HepG2 (cell line): ENCODE measurements around the gene TRMT1L. TPM values are rescaled to one million over a fixed set of nuclear protein-coding genes. Genes with fewer than 3 reads are reported as not detected.
"Not testable (repeated sequence)": the region's sequence is repeated elsewhere in the genome, so short reads cannot be mapped to it uniquely, and the experiment has no call there.

Experiments used
- ATAC-seq: fragments of 200-7000 bp; cut with Tn5 transposase; 3 replicates; pipeline ENCODE4 v1.9.1; 2020; ENCODE audit warnings: mild to moderate bottlenecking, moderate library complexity
- BruUV-seq: library from RNA; stranded (reverse); fragments of 400-500 nt; replicated peaks from 2 replicates; lab custom pipeline; 2021; lab: Mats Ljungman, UMichigan
- CTCF ChIA-PET: fragments of 300-600 bp; formaldehyde crosslinking; extraction: SDS; loops from one replicate; lab custom pipeline; 2021; ENCODE audit warnings: low total read pairs, inconsistent platforms, low intra/inter-chr PET ratio; lab: Yijun Ruan, JAX
- POLR2A ChIA-PET: fragments of 350-600 bp; sonication (Branson Sonifier 250); formaldehyde crosslinking; loops from one replicate; lab custom pipeline; 2020; ENCODE audit warnings: antibody characterized with exemption, inconsistent platforms; lab: Yijun Ruan, JAX
- DNase-seq: peaks from one replicate; pipeline ENCODE4 v3.0.0-alpha.2; 2015; ENCODE audit warnings: low spot score
- FAIRE-seq: peaks from 3 replicates; lab custom pipeline; 2011; peaks lifted over from hg19 to GRCh38; lab: Jason Lieb, UNC
- H2AFZ ChIP-seq: one replicate; pipeline ENCODE4 v1.6.1; 2011; ENCODE audit warnings: low read length, inconsistent platforms
- H3K27ac ChIP-seq: fragments of 300-600 bp; 3 replicates; pipeline ENCODE4 v1.8.0; 2011; ENCODE audit warnings: mixed run types, mild to moderate bottlenecking, mixed read lengths, low read length, inconsistent platforms; ENCODE audit not compliant: insufficient read depth; ENCODE audit errors: extremely low read length
- H3K27me3 ChIP-seq, 2 experiments: fragments of 200-600 bp in 1 of 2; 2 replicates in 1 of 2; 3 replicates in 1 of 2; pipeline versions ENCODE4 v1.6.0 to v1.8.0; 2011; ENCODE audit warnings: low read length in 2 of 2, mild to moderate bottlenecking in 2 of 2, moderate library complexity in 2 of 2, inconsistent platforms in 1 of 2; ENCODE audit not compliant: insufficient read depth in 2 of 2, control insufficient read depth in 1 of 2
- H3K36me3 ChIP-seq, 2 experiments: fragments of 200-600 bp in 1 of 2; replicated peaks in 1 of 2; 2 replicates in 1 of 2; 3 replicates in 1 of 2; pipeline versions ENCODE4 v1.5.1 to v1.8.0; 2011; ENCODE audit warnings: low read length in 2 of 2, inconsistent platforms in 1 of 2; ENCODE audit not compliant: insufficient read depth in 2 of 2, control insufficient read depth in 1 of 2
- H3K4me1 ChIP-seq: 2 replicates; pipeline ENCODE4 v1.5.1; 2012; ENCODE audit warnings: low read length, inconsistent platforms; ENCODE audit not compliant: insufficient read depth
- H3K4me2 ChIP-seq: 2 replicates; pipeline ENCODE4 v1.6.0; 2011; ENCODE audit warnings: low read depth, low read length, inconsistent platforms
- H3K4me3 ChIP-seq, 3 experiments: fragments of 200-600 bp in 1 of 3; sonication (generic), shearing (Covaris generic) in 1 of 3; replicated peaks in 1 of 3; 2 replicates each; pipeline ENCODE4 v1.5.1; 2011 to 2016; ENCODE audit warnings: low read length in 3 of 3, inconsistent platforms in 2 of 3, low read depth in 2 of 3, mild to moderate bottlenecking in 2 of 3, control low read depth in 1 of 3, mixed read lengths in 1 of 3; ENCODE audit not compliant: insufficient read depth in 1 of 3
- H3K79me2 ChIP-seq: one replicate; pipeline ENCODE4 v1.6.1; 2011; ENCODE audit warnings: low read length, inconsistent platforms; ENCODE audit not compliant: insufficient read depth
- H3K9ac ChIP-seq: 2 replicates; pipeline ENCODE4 v1.6.0; 2011; ENCODE audit warnings: mild to moderate bottlenecking, low read depth, low read length, inconsistent platforms; ENCODE audit not compliant: insufficient read depth
- H3K9me3 ChIP-seq: 2 replicates; pipeline ENCODE4 v1.5.1; 2012; ENCODE audit warnings: mild to moderate bottlenecking, low read length
- H4K20me1 ChIP-seq: 2 replicates; pipeline ENCODE4 v1.6.0; 2011; ENCODE audit warnings: inconsistent platforms, mild to moderate bottlenecking, low read length, moderate library complexity; ENCODE audit not compliant: insufficient read depth
- ARID3A ChIP-seq: IDR thresholded peaks from 2 replicates; pipeline ENCODE4 v1.6.1; 2012; ENCODE audit warnings: low read depth, low read length, improper control_type of control experiment
- ARNTL ChIP-seq: sonication (generic); formaldehyde crosslinking; IDR thresholded peaks from 2 replicates; pipeline ENCODE4 v1.4.0; 2020; ENCODE audit warnings: mild to moderate bottlenecking, missing genetic modification reagents
- CBFB ChIP-seq: sonication (generic); formaldehyde crosslinking; IDR thresholded peaks from 2 replicates; pipeline ENCODE4 v1.4.0; 2020; ENCODE audit warnings: missing genetic modification reagents
- CENPX ChIP-seq: sonication (generic); formaldehyde crosslinking; IDR thresholded peaks from 2 replicates; pipeline ENCODE4 v1.9.0; 2021; ENCODE audit warnings: mild to moderate bottlenecking, missing genetic modification reagents, moderate library complexity
- CREBL2 ChIP-seq: sonication (generic); formaldehyde crosslinking; IDR thresholded peaks from 2 replicates; pipeline ENCODE4 v1.8.1; 2023; ENCODE audit warnings: missing genetic modification reagents, mild to moderate bottlenecking, borderline replicate concordance
- GATAD1 ChIP-seq: IDR thresholded peaks from 2 replicates; pipeline ENCODE4 v1.6.1; 2016; ENCODE audit warnings: missing genetic modification reagents, missing compliant biosample characterization
- MEIS2 ChIP-seq: sonication (generic); formaldehyde crosslinking; IDR thresholded peaks from 2 replicates; pipeline ENCODE4 v1.9.0; 2021; ENCODE audit warnings: mild to moderate bottlenecking, missing genetic modification reagents
- MTF1 ChIP-seq: sonication (generic); formaldehyde crosslinking; IDR thresholded peaks from 2 replicates; pipeline ENCODE4 v1.5.0; 2020; ENCODE audit warnings: missing genetic modification reagents
- NR2F1 ChIP-seq, 2 experiments: fragments of 450-650 bp in 1 of 2; formaldehyde crosslinking in 1 of 2; IDR thresholded peaks; 2 replicates each; pipeline versions ENCODE4 v1.5.0 to v1.6.1; 2016 to 2020; ENCODE audit warnings: mild to moderate bottlenecking in 1 of 2, missing compliant biosample characterization in 1 of 2, missing genetic modification reagents in 1 of 2, moderate library complexity in 1 of 2
- PLRG1 ChIP-seq: fragments of 450-650 bp; conservative IDR thresholded peaks from 2 replicates; pipeline ENCODE4 v1.6.1; 2016
- SP1 ChIP-seq, 2 experiments: fragments of 450-650 bp in 1 of 2; sonication (generic) in 1 of 2; formaldehyde crosslinking in 1 of 2; IDR thresholded peaks; 2 replicates each; pipeline versions ENCODE4 v1.4.0 to v1.6.1; 2016 to 2020; ENCODE audit warnings: missing genetic modification reagents in 1 of 2
- SRSF4 ChIP-seq: fragments of 200-400 bp; formaldehyde crosslinking; IDR thresholded peaks from one replicate; pipeline ENCODE4 v1.6.1; 2018; ENCODE audit warnings: mild to moderate bottlenecking, low read depth, low read length, moderate library complexity; ENCODE audit not compliant: poor library complexity, severe bottlenecking
- ZBTB39 ChIP-seq: sonication (generic); formaldehyde crosslinking; IDR thresholded peaks from 2 replicates; pipeline ENCODE4 v1.5.0; 2020; ENCODE audit warnings: missing genetic modification reagents
- ZNF326 ChIP-seq: sonication (generic); formaldehyde crosslinking; IDR thresholded peaks from 2 replicates; pipeline ENCODE4 v1.4.0; 2020; ENCODE audit warnings: missing genetic modification reagents, borderline replicate concordance
- ZNF33B ChIP-seq: sonication (generic); formaldehyde crosslinking; IDR thresholded peaks from 2 replicates; pipeline ENCODE4 v1.5.1; 2020; ENCODE audit warnings: mild to moderate bottlenecking, missing genetic modification reagents
- ZNF460 ChIP-seq: sonication (generic); formaldehyde crosslinking; IDR thresholded peaks from 2 replicates; pipeline ENCODE4 v1.5.1; 2020; ENCODE audit warnings: missing genetic modification reagents, mild to moderate bottlenecking, borderline replicate concordance
- WGBS: methylation state at CpG from one replicate; pipeline ENCODE4 v1.1.6; 2017; ENCODE audit warnings: low lambda C conversion rate; 5-methylcytosine and 5-hydroxymethylcytosine counted together
- in situ Hi-C: cut with HindIII; loops from 2 replicates; pipeline ENCODE4 v1.10.0; 2017; ENCODE audit warnings: low pct_unique_long_range_greater_than_20kb; ENCODE audit not compliant: extremely low pct_ligation_motif_present
- intact Hi-C: fragments of 100-400 bp; cut with micrococcal nuclease; formaldehyde crosslinking; loops from one replicate; pipeline ENCODE4 v1.10.0; 2022; ENCODE audit not compliant: unreplicated experiment
- polyA plus RNA-seq, 8 experiments: library from polyadenylated mRNA; depleted of rRNA in 3 of 8; stranded (reverse) in 7 of 8; unstranded in 1 of 8; fragments of >200 nt; fragmentation: Illumina TruSeq in 4 of 8; extraction: Trizol in 4 of 8; gene quantifications; 2 replicates each; pipeline versions ENCODE4 v1.2.1 to v1.2.3, GENCODE V29; 2011 to 2016; ENCODE audit warnings: low read depth in 4 of 8, missing spikeins in 1 of 8, mixed read lengths in 1 of 8; ENCODE audit not compliant: insufficient read depth in 1 of 8
- total RNA-seq, 5 experiments: library from RNA; depleted of rRNA; stranded (reverse); fragments of >200 nt; fragmentation: Illumina TruSeq; extraction: Trizol; gene quantifications; 2 replicates each; pipeline ENCODE4 v1.2.3, GENCODE V29; 2016; ENCODE audit warnings: low read depth in 1 of 5

The TRMT1L gene
- total and polyA plus RNA-seq, 2 of the 13 experiments (the other 11 are each of a cell fraction or from before 2014, with no cell fraction given), result 17.9 to 19.2 TPM

- Histone ChIP-seq H3K27me3 (no peaks in the 10 kb centered on the region), H4K20me1 (no peaks in the 10 kb centered on the region), H3K4me2 (no peak overlapping the region), H3K9ac (no peak overlapping the region), H3K36me3 (no peaks in the 10 kb centered on the region), H3K27ac (no peak overlapping the region), H3K4me3 (no peak overlapping the region), H2AFZ (no peak overlapping the region), H3K4me1 (no peaks in the 10 kb centered on the region), H3K79me2 (no peaks in the 10 kb centered on the region), H3K9me3 (no peaks in the 10 kb centered on the region; the same call in 1 of the 2 replicates)
- ChIA-PET POLR2A (no interaction called here), CTCF (no interaction called here)
- ATAC-seq (no peak), DNase-seq (no peak), FAIRE-seq (no peak)
- intact Hi-C loops (no loop called here), in situ Hi-C loops (no loop called here)
- TF ChIP-seq ZBTB39 (CRISPR knock-in tag) (no peak), GATAD1 (no peak), ARNTL (CRISPR knock-in tag) (no peak), CBFB (CRISPR knock-in tag) (no peak), ZNF460 (CRISPR knock-in tag) (no peak), MEIS2 (CRISPR knock-in tag) (no peak), MTF1 (no peak), CREBL2 (CRISPR knock-in tag) (no peak), PLRG1 (no peak), CENPX (CRISPR knock-in tag) (no peak), ZNF33B (CRISPR knock-in tag) (no peak), ZNF326 (no peak), NR2F1 (CRISPR knock-in tag; IDR thresholded peaks at IDR 0.05) (no peak), SRSF4 (no peak), ARID3A (no peak), SP1 (IDR thresholded peaks at IDR 0.05) (no peak), SP1 (CRISPR knock-in tag; IDR thresholded peaks at IDR 0.05) (no peak)
- 89% methylated on average over 7 of the region's 8 CpGs for WGBS
- no TSS peak for BruUV-seq
Observed at GRCh38 chr1:185200889-185201288, 44.1 kb upstream of the TRMT1L start.

GRCh38 chr1:185198712-185199111, 42.0 kb upstream of the TRMT1L start:
- CTCF ChIA-PET, intact Hi-C loops, H3K9me3 ChIP-seq, POLR2A ChIA-PET, H3K79me2 ChIP-seq, H2AFZ ChIP-seq, H4K20me1 ChIP-seq, H3K9ac ChIP-seq, BruUV-seq, in situ Hi-C loops, H3K4me3 ChIP-seq, DNase-seq, H3K27ac ChIP-seq, H3K36me3 ChIP-seq, ATAC-seq, H3K27me3 ChIP-seq, FAIRE-seq, H3K4me2 ChIP-seq, H3K4me1 ChIP-seq: not testable (repeated sequence)
- 80% methylated on average over 4 of the region's 4 CpGs for WGBS
